ENCODE measurements around the gene EML1.

Gene EML1

GRCh38 chr14:99860219-99860618, 67.0 kb downstream of the EML1 start:
- DNase-seq (ENCODE audit: insufficient read length, low spot score) (no peak), FAIRE-seq (no peak)

GRCh38 chr14:99862136-99862535, 68.9 kb downstream of the EML1 start:
- FAIRE-seq (no peak), DNase-seq (ENCODE audit: insufficient read length, low spot score) (no peak)

GRCh38 chr14:99863059-99863458, 69.8 kb downstream of the EML1 start:
- DNase-seq (ENCODE audit: insufficient read length, low spot score) (no peak), FAIRE-seq (no peak)

DNA sequence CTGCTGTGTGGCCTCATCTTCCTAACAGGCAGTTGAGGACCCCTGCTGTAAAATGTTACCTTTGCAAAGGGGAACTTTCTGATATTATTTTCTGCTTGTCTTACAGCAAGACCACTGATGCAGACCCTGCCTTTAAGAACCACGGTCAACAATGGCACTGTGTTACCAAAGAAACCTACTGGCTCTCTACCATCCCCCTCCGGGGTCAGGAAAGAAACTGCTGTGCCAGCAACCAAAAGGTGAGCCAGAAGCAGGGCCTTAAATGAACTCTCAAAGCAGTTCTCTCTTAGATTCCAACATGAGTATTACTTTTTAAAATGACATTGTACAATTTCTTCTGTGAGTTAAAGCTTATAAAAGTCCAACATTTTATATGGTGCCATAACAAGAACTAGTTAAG, 72.2 kb downstream of the EML1 start:
- no peak for FAIRE-seq
- no peak for DNase-seq (ENCODE audit: insufficient read length, low spot score)

GRCh38 chr14:99870617-99871016, 77.4 kb downstream of the EML1 start:
- DNase-seq (ENCODE audit: insufficient read length, low spot score) = no peak
- FAIRE-seq = no peak

DNA sequence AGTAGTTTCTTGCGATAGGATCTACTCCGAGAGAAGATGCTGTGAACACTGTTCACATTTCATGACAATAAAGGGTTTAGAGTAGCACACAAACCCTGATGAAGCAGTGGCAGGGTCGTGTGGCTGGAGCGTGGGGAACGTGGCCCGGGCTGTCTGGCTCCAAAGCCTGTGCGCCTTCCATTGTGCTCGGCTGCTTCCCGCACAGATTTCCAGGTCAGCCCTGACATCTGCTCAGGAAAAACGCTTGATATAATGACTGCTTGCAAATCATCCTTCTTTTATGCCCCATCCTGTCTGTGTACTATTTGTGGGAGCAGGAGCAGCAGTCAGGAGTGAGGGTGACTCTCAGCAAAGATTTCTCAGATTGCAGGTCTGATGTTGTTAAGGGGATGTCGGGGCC, 78.6 kb downstream of the EML1 start:
- DNase-seq (ENCODE audit: insufficient read length, low spot score) (no peak), FAIRE-seq (no peak)

DNA sequence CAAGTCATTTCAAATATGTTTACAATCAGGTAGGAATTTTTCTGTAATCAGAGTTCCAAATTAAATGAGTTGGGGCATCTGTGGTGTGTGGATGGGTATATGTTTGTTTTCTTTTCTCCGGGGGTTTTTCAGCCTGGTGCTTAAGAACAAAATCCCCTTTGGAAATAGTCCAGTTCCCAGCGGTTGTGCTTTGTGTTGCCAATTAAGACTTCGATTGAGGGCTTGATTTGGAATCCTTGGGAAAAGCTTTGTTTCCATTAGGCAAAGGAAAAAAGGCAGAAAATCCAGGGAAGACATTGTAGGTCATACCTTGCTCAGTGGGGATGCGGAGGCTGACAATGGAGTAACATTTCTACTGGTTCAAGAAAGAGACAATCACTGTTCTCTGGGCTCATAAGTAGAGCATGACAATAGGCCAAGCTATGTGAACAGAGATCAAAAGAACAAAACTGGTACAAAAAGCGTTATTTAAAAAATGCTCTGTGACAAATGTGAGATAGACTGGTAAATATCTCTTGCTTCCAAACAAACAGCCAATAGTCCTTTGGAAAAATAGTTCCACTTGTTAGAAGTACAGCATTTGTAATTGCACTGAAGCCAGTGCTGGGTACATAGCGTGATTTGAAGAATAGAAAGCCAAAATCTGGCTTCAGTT, 79.7 kb downstream of the EML1 start:
- no peak for DNase-seq (ENCODE audit: insufficient read length, low spot score)
- no peak for FAIRE-seq

DNA sequence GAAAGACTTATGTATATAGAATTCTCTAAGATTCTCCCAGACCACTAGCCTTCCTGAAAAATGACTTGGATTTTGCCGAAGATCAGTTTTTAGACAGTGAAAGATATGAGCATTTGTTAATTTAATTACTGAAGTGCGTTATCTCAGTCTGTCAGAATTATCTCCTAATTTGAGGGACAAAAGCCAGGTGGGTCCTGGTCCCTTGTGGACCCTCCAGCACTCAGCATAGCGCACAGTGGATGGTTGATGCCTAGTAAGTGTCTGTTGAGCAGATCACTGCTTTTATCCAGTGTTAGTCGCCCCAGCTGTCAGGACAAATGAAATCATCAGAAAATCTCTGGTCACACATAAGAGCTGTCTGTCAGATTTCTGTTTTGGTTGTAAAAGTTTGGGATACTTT, 80.4 kb downstream of the EML1 start:
- FAIRE-seq = no peak
- no peak for DNase-seq (ENCODE audit: insufficient read length, low spot score)

- no peak for DNase-seq (ENCODE audit: insufficient read length, low spot score)
- no peak for FAIRE-seq
Measured at GRCh38 chr14:99874306-99874705, 81.1 kb downstream of the EML1 start.

- FAIRE-seq = no peak
- DNase-seq (ENCODE audit: insufficient read length, low spot score) = no peak
Measured at GRCh38 chr14:99875421-99875820, 82.2 kb downstream of the EML1 start.

GRCh38 chr14:99875836-99876235, 82.6 kb downstream of the EML1 start:
- no peak for DNase-seq (ENCODE audit: insufficient read length, low spot score)
- no peak for FAIRE-seq

- FAIRE-seq = no peak
- DNase-seq (ENCODE audit: insufficient read length, low spot score) = no peak
Measured at GRCh38 chr14:99876406-99876805, 83.2 kb downstream of the EML1 start.

DNA sequence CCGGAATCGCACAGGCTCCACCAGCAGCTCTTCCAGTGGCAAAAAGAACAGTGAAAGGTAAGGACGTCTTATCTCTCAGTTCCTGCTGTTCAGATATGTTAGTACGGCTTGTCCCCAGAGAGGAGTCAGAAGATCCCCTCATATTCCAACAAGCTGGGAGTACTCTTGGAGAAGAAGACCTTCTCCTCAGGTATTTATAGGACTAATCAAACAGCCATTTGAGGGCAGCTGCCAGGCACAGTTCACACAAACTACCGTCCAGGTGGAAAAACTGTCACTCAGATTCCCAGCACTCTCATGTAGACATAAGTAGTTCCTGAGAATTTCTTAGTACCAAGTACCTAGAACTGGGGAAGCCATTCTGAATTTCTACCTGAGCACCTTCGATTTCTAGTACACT, 85.3 kb downstream of the EML1 start:
- FAIRE-seq (no peak), DNase-seq (ENCODE audit: insufficient read length, low spot score) (no peak)

- no peak for DNase-seq (ENCODE audit: insufficient read length, low spot score)
Measured at GRCh38 chr14:99879401-99880295, 86.4 kb downstream of the EML1 start.

GRCh38 chr14:99880651-99881420, 87.6 kb downstream of the EML1 start:
- DNase-seq (ENCODE audit: insufficient read length, low spot score) (no peak), FAIRE-seq (no peak)

More at GRCh38 chr14:99879401-99880295, 86.4 kb downstream of the EML1 start:
- no peak for FAIRE-seq

GRCh38 chr14:99883866-99884650, 90.8 kb downstream of the EML1 start:
- DNase-seq (ENCODE audit: insufficient read length, low spot score) (no peak), FAIRE-seq (no peak)

GRCh38 chr14:99884834-99885648, 91.8 kb downstream of the EML1 start:
- FAIRE-seq (peak; percentile 63), DNase-seq (ENCODE audit: insufficient read length, low spot score) (peak; percentile 28)

- FAIRE-seq = no peak
- DNase-seq (ENCODE audit: insufficient read length, low spot score) = no peak
Measured at GRCh38 chr14:99885649-99885958, 92.4 kb downstream of the EML1 start.

DNA sequence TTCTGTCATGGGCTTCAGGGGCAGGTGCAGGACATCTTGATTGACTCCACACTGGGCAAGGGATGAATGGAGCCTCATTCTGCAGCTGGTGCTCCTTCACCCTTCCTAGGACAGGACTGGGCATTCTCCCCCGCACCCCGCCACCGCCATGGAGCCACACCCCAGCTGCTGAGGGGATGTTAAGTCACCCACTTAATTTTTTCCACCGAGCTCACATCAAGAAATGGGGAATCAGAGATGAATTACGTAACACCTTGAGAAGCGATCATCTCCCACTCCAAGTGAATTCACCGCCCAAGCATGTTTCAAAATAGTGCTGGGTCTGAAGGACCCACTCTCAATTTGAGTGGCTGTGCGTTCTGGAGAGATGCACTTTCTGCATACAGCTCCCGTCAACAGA, 94.2 kb downstream of the EML1 start:
- DNase-seq (ENCODE audit: insufficient read length, low spot score) (no peak), FAIRE-seq (no peak)

GRCh38 chr14:99888149-99888548, 94.9 kb downstream of the EML1 start:
- DNase-seq (ENCODE audit: insufficient read length, low spot score) = no peak
- no peak for FAIRE-seq
